Left ventricle myocardium inferior (tissue), 1 donor: ENCODE measurements around the gene PRR36. TPM values are rescaled to one million over a fixed set of nuclear protein-coding genes. Genes with fewer than 3 reads are reported as not detected.

Experiments used
- DNase-seq: peaks from one replicate; pipeline ENCODE4 v3.0.0-alpha.2; 2020
- H3K27ac ChIP-seq: fragments of 200-600 bp; replicated peaks from 2 replicates; pipeline ENCODE4 v1.8.0; 2021
- H3K27me3 ChIP-seq: fragments of 200-600 bp; 2 replicates; pipeline ENCODE4 v1.8.0; 2021; ENCODE audit warnings: low read depth
- H3K36me3 ChIP-seq: fragments of 200-600 bp; 2 replicates; pipeline ENCODE4 v1.8.0; 2021
- H3K4me1 ChIP-seq: fragments of 200-600 bp; 2 replicates; pipeline ENCODE4 v1.8.0; 2021
- H3K4me3 ChIP-seq: fragments of 200-600 bp; 2 replicates; pipeline ENCODE4 v1.8.0; 2021; ENCODE audit warnings: mild to moderate bottlenecking, moderate library complexity
- H3K9me3 ChIP-seq: fragments of 200-600 bp; replicated peaks from 2 replicates; pipeline ENCODE4 v1.8.0; 2021
- intact Hi-C: fragments of 100-400 bp; cut with micrococcal nuclease; formaldehyde crosslinking; loops from one replicate; pipeline ENCODE4 v1.11.0; 2022
- total RNA-seq: library from RNA; stranded (reverse); fragmentation: NEBNext Ultra II Directional; extraction: Animal tissue kit (Norgen Biotek cat#: 25700); gene quantifications from one replicate; pipeline ENCODE4 v1.2.1, GENCODE V29; 2021
- TF ChIP-seq, protein P1 (sequence below): fragments of 200-600 bp; IDR thresholded peaks from 2 replicates; pipeline ENCODE4 v1.8.0; 2021; ENCODE audit warnings: antibody characterized with exemption, mild to moderate bottlenecking, borderline replicate concordance
- donor health status: DM: no; HTN: yes; CAD: no; lungs with severe emphysema.

Gene PRR36
- total RNA-seq, 1 donor from 2014 or later, result not detected

DNA sequence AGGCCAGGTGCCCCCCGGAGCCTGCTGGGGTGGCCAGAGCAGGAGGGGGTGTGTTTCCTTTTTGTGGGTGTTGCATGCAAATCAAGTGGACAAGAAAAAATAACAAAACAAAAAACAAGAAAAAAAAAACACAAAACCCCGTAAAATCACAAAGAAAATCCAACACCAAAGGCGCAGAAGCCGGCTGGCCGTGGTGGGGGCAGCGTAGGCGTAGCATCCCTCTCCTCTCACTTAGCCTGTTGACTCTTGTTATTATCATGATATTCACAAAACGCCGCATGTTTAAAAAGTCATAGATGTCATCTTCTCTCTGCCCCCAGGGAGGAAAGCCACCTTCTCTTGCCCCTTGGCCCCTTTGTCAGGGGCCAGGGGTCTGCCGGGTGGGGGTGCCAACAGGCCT lies 39.5 kb upstream of the PRR36 start:
- Histone ChIP-seq H3K27ac (no peak overlapping the region), H3K36me3 (peaks cover 48% of the 10 kb centered on the region), H3K4me3 (no peak overlapping the region), H3K4me1 (peaks cover 35% of the 10 kb centered on the region), H3K27me3 (peaks cover 46% of the 10 kb centered on the region), H3K9me3 (no peaks in the 10 kb centered on the region)
- TF ChIP-seq, protein P1, sequence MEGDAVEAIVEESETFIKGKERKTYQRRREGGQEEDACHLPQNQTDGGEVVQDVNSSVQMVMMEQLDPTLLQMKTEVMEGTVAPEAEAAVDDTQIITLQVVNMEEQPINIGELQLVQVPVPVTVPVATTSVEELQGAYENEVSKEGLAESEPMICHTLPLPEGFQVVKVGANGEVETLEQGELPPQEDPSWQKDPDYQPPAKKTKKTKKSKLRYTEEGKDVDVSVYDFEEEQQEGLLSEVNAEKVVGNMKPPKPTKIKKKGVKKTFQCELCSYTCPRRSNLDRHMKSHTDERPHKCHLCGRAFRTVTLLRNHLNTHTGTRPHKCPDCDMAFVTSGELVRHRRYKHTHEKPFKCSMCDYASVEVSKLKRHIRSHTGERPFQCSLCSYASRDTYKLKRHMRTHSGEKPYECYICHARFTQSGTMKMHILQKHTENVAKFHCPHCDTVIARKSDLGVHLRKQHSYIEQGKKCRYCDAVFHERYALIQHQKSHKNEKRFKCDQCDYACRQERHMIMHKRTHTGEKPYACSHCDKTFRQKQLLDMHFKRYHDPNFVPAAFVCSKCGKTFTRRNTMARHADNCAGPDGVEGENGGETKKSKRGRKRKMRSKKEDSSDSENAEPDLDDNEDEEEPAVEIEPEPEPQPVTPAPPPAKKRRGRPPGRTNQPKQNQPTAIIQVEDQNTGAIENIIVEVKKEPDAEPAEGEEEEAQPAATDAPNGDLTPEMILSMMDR, result no peak
- intact Hi-C loops, result no loop called here
- DNase-seq, result no peak

DNA sequence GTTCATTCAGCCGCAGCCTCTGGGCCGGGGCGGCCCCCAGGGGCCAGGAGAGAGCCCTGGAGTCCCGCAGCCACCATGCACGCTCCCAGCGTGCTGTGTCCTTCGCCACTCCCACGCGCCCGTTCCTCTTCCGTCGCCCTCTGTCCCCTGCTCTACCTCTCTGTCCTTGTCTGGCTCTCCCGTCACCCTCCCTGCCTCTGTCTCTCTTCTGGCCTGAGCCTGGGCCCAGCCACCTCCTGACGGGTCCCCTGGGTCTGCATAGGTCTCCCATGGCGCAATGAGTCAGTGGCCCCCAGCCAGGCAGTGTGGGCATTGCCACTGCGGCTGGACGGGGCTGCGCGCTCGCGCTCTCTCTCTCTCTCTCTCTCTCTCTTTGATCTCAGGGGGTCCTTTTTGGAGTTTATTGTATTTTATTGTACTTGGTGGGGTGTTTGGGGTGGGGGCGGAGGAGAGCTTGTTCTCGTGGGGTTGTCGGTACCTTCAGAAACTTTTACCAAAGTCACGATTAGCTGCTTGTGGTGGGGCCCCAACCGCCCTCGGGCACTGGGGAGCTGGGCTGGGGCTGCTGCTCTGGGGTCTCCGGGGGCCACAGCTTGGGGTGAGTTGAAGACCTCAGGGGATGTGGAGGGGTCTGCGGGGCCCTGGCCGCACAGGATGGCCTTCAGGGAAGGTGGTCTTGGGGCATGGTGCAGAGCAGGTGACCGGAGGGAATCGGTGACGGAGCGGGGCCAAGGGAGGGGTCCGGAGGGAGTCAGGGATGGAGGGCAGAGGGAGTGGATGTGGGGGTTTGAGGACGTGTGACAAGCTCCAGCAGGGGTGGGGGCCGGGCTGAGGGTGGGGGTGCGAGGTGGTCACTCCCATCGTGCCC lies 38.7 kb upstream of the PRR36 start:
- TF ChIP-seq, protein P1, result no peak
- Histone ChIP-seq H3K4me1 (peaks cover 35% of the 10 kb centered on the region), H3K27me3 (peaks cover 39% of the 10 kb centered on the region), H3K36me3 (peaks cover 48% of the 10 kb centered on the region), H3K4me3 (no peak overlapping the region), H3K27ac (no peak overlapping the region), H3K9me3 (no peaks in the 10 kb centered on the region)
- no peak for DNase-seq
- intact Hi-C loops, result no loop called here

DNA sequence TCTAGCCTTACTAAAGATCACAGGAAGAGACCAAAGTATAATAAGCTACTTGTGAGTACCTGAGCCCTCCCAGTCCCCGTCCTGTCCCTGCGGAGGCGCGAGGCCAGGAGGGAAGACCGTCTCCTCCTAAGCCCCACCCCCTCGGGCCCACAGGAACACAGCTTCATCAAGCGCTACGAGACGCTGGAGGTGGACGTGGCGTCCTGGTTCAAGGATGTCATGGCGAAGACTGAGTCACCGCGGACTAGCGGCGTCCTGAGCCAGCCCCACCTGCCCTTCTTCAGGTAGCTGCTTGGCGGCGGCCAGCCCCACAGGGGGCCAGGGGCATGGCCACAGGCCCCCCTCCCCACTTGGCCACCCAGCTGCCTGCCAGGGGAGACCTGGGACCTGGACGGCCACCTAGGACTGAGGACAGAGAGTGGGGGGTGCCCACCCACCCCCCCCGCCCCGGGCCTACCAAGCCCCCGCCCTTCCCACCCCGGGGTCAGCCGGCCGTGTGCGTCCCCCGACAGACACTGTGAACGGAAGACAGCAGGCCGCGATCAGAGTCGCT lies 38.0 kb upstream of the PRR36 start:
- no peak overlapping the region for H3K27ac ChIP-seq
- H3K36me3 ChIP-seq, result peaks cover 52% of the 10 kb centered on the region
- DNase-seq, result no peak
- H3K4me1 ChIP-seq, result peaks cover 35% of the 10 kb centered on the region
- TF ChIP-seq, protein P1, result no peak
- H3K9me3 ChIP-seq, result no peaks in the 10 kb centered on the region
- intact Hi-C loops, result no loop called here
- H3K4me3 ChIP-seq, result no peak overlapping the region
- H3K27me3 ChIP-seq, result peaks cover 32% of the 10 kb centered on the region

DNA sequence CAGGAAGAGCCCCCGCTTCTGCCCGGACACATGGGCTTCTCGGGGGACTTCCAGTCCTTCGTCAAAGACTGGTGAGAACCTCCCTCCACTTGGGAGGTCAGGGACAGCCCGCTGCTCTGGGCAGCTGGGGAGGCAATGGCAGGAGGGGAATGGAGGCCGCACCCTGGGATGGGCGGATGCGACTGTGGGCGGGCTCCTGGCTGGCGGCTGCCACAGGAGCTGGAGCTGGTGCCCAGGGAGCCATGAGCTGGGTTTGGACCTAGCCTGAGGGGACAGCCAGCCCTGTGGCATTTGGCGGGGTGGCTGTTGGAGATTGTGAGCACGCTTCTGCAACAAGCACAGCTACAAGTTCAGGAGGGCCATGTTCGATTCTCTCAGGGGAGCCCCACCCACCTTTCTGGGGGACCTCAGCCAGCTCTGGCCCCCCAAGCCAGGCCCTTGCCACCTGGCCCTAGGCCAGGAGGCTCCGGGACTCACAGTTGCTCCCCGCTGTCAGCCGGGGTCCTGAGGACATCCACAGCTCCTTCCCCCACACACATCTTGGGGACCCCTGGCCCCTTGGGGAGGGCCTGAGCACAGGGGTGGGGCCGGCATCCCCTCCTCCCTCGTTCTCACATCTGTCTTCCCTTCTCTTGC lies 37.4 kb upstream of the PRR36 start:
- Histone ChIP-seq H3K36me3 (peaks cover 54% of the 10 kb centered on the region), H3K4me3 (no peak overlapping the region), H3K9me3 (no peaks in the 10 kb centered on the region), H3K27ac (no peak overlapping the region), H3K27me3 (peaks cover 26% of the 10 kb centered on the region), H3K4me1 (peaks cover 34% of the 10 kb centered on the region)
- TF ChIP-seq, protein P1, result no peak
- DNase-seq, result no peak
- intact Hi-C loops, result no loop called here

DNA sequence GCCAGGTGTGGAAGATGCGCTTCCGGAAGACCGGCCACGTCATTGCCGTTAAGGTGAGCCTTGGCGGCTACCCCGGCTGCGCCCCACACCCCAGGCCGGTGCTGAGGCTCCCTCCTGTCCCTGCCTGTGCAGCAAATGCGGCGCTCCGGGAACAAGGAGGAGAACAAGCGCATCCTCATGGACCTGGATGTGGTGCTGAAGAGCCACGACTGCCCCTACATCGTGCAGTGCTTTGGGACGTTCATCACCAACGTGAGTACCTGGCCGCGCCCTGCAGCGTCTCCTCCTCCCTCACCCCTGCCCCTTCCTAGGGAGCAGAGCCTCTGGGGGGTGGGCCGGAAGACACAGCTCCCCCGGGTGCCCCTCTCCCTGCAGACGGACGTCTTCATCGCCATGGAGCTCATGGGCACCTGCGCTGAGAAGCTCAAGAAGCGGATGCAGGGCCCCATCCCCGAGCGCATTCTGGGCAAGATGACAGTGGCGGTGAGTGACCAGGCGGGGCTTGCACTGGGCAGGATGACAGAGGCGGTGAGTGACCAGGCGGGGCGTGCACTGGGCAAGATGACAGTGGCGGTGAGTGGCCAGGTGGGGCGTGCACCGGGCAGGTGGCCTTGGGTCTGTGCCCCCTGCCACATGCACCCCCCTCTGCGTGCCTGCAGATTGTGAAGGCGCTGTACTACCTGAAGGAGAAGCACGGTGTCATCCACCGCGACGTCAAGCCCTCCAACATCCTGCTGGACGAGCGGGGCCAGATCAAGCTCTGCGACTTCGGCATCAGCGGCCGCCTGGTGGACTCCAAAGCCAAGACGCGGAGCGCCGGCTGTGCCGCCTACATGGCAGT lies 36.4 kb upstream of the PRR36 start:
- Histone ChIP-seq H3K36me3 (peaks cover 64% of the 10 kb centered on the region), H3K4me3 (no peak overlapping the region), H3K4me1 (peaks cover 34% of the 10 kb centered on the region), H3K27ac (no peak overlapping the region), H3K27me3 (peaks cover 15% of the 10 kb centered on the region), H3K9me3 (no peaks in the 10 kb centered on the region)
- no peak for DNase-seq
- intact Hi-C loops, result no loop called here
- TF ChIP-seq, protein P1, result no peak
